H9 (cell line): ENCODE measurements around the gene PREX1. TPM values are rescaled to one million over a fixed set of nuclear protein-coding genes. Genes with fewer than 3 reads are reported as not detected.

ENCODE experiments used
- DNase-seq: peaks from one replicate; pipeline ENCODE4 v3.0.0-alpha.2; 2017
- H2AFZ ChIP-seq: one replicate; pipeline ENCODE4 v1.6.1; 2013; ENCODE audit warnings: mild to moderate bottlenecking, low read length, control low read depth, moderate library complexity
- H2AK5ac ChIP-seq: 2 replicates; pipeline ENCODE4 v1.6.1; 2013; ENCODE audit warnings: low read length, control low read depth, mixed read lengths; ENCODE audit not compliant: insufficient read length
- H2BK120ac ChIP-seq: one replicate; pipeline ENCODE4 v1.6.1; 2013; ENCODE audit warnings: low read depth, mild to moderate bottlenecking, low read length, control low read depth, inconsistent platforms; ENCODE audit not compliant: poor library complexity, severe bottlenecking
- H2BK12ac ChIP-seq: 2 replicates; pipeline ENCODE4 v1.6.1; 2013; ENCODE audit warnings: low read length, control low read depth, mixed read lengths, low read depth; ENCODE audit not compliant: insufficient read length
- H2BK15ac ChIP-seq: 2 replicates; pipeline ENCODE4 v1.6.1; 2013; ENCODE audit warnings: low read depth, low read length, control low read depth
- H2BK20ac ChIP-seq: one replicate; pipeline ENCODE4 v1.6.1; 2013; ENCODE audit warnings: low read depth, mild to moderate bottlenecking, low read length, control low read depth, inconsistent platforms; ENCODE audit not compliant: poor library complexity, severe bottlenecking
- H2BK5ac ChIP-seq: 2 replicates; pipeline ENCODE4 v1.6.1; 2013; ENCODE audit warnings: low read length, control low read depth, mixed read lengths; ENCODE audit not compliant: insufficient read length
- H3K14ac ChIP-seq: 2 replicates; pipeline ENCODE4 v1.6.1; 2013; ENCODE audit warnings: low read length, control low read depth; ENCODE audit not compliant: insufficient read depth
- H3K18ac ChIP-seq: 2 replicates; pipeline ENCODE4 v1.6.1; 2013; ENCODE audit warnings: low read depth, mild to moderate bottlenecking, mixed read lengths, low read length, control low read depth; ENCODE audit not compliant: insufficient read length
- H3K23ac ChIP-seq: 2 replicates; pipeline ENCODE4 v1.6.1; 2013; ENCODE audit warnings: low read length, control low read depth, mixed read lengths, low read depth; ENCODE audit not compliant: insufficient read length
- H3K23me2 ChIP-seq: 2 replicates; pipeline ENCODE4 v1.6.1; 2013; ENCODE audit warnings: low read depth, mild to moderate bottlenecking, mixed read lengths, low read length, control low read depth; ENCODE audit not compliant: insufficient read length, poor library complexity, severe bottlenecking
- H3K27ac ChIP-seq: 2 replicates; pipeline ENCODE4 v1.5.1; 2013; ENCODE audit warnings: low read length, control low read depth, mixed read lengths, low read depth; ENCODE audit not compliant: insufficient read length
- H3K27me3 ChIP-seq: 2 replicates; pipeline ENCODE4 v1.6.1; 2013; ENCODE audit warnings: low read length, control low read depth, inconsistent platforms; ENCODE audit not compliant: insufficient read depth
- H3K4ac ChIP-seq: 2 replicates; pipeline ENCODE4 v1.6.1; 2013; ENCODE audit warnings: low read depth, mild to moderate bottlenecking, control low read depth, inconsistent platforms, low read length, moderate library complexity
- H3K4me1 ChIP-seq: 2 replicates; pipeline ENCODE4 v1.6.1; 2013; ENCODE audit warnings: low read length, control low read depth, inconsistent platforms; ENCODE audit not compliant: insufficient read depth
- H3K4me2 ChIP-seq: 2 replicates; pipeline ENCODE4 v1.6.1; 2013; ENCODE audit warnings: low read length, control low read depth, mixed read lengths; ENCODE audit not compliant: insufficient read length, insufficient read depth
- H3K56ac ChIP-seq: 2 replicates; pipeline ENCODE4 v1.6.1; 2013; ENCODE audit warnings: low read depth, mild to moderate bottlenecking, mixed read lengths, low read length, control low read depth; ENCODE audit not compliant: insufficient read length
- H3K79me1 ChIP-seq: 2 replicates; pipeline ENCODE4 v1.6.1; 2013; ENCODE audit warnings: low read depth, mild to moderate bottlenecking, moderate library complexity, low read length, control low read depth, inconsistent platforms; ENCODE audit not compliant: insufficient read depth, poor library complexity, severe bottlenecking
- H3K79me2 ChIP-seq: 2 replicates; pipeline ENCODE4 v1.6.1; 2013; ENCODE audit warnings: low read length, control low read depth, inconsistent platforms; ENCODE audit not compliant: insufficient read depth
- H3K9ac ChIP-seq: 2 replicates; pipeline ENCODE4 v1.6.1; 2013; ENCODE audit warnings: low read length, control low read depth, mixed read lengths; ENCODE audit not compliant: insufficient read length; ENCODE audit errors: extremely low read depth
- H3K9me3 ChIP-seq: one replicate; pipeline ENCODE4 v1.6.1; 2013; ENCODE audit warnings: low read depth, low read length, inconsistent platforms; ENCODE audit not compliant: control insufficient read depth
- H3T11ph ChIP-seq: one replicate; pipeline ENCODE4 v1.6.1; 2013; ENCODE audit warnings: mild to moderate bottlenecking, low read length, control low read depth, inconsistent platforms
- H4K20me1 ChIP-seq: one replicate; pipeline ENCODE4 v1.6.1; 2013; ENCODE audit not compliant: control insufficient read depth, insufficient read length, insufficient read depth
- H4K5ac ChIP-seq: 2 replicates; pipeline ENCODE4 v1.6.1; 2013; ENCODE audit warnings: low read depth, mild to moderate bottlenecking, mixed read lengths, low read length, control low read depth; ENCODE audit not compliant: insufficient read length
- H4K8ac ChIP-seq: replicated peaks from 2 replicates; pipeline ENCODE4 v1.6.1; 2013; ENCODE audit warnings: low read length, control low read depth, mixed read lengths, low read depth; ENCODE audit not compliant: insufficient read length
- H4K91ac ChIP-seq: 2 replicates; pipeline ENCODE4 v1.6.1; 2013; ENCODE audit warnings: low read depth, mild to moderate bottlenecking, moderate library complexity, mixed read lengths, low read length, control low read depth; ENCODE audit not compliant: insufficient read length
- H3K27ac Mint-ChIP-seq, 3 experiments: 2 replicates in 2 of 3; 3 replicates in 1 of 3; pipeline ENCODE4 v1.8.0; 2020 to 2021; ENCODE audit warnings: mixed read lengths in 3 of 3, mild to moderate bottlenecking in 1 of 3, moderate library complexity in 1 of 3
- H3K27me3 Mint-ChIP-seq: 2 replicates; pipeline ENCODE4 v1.8.0; 2021; ENCODE audit warnings: low read depth, mild to moderate bottlenecking, moderate library complexity, mixed read lengths
- H3K36me3 Mint-ChIP-seq, 3 experiments: 2 replicates in 2 of 3; 3 replicates in 1 of 3; pipeline ENCODE4 v1.8.0; 2020 to 2021; ENCODE audit warnings: low read depth in 3 of 3, mixed read lengths in 3 of 3; ENCODE audit not compliant: insufficient read depth in 1 of 3
- H3K4me1 Mint-ChIP-seq, 2 experiments: 2 replicates each; pipeline ENCODE4 v1.8.0; 2020; ENCODE audit warnings: mixed read lengths in 2 of 2
- H3K4me3 Mint-ChIP-seq, 2 experiments: 2 replicates in 1 of 2; 3 replicates in 1 of 2; pipeline ENCODE4 v1.8.0; 2020 to 2021; ENCODE audit warnings: mild to moderate bottlenecking in 2 of 2, mixed read lengths in 2 of 2, moderate library complexity in 1 of 2
- H3K9me3 Mint-ChIP-seq, 2 experiments: 2 replicates in 1 of 2; 3 replicates in 1 of 2; pipeline ENCODE4 v1.8.0; 2020; ENCODE audit warnings: mild to moderate bottlenecking in 2 of 2, mixed read lengths in 2 of 2, moderate library complexity in 1 of 2
- CTCF ChIP-seq: fragments of 200-600 bp; sonication (generic); conservative IDR thresholded peaks from 3 replicates; pipeline ENCODE4 v1.8.0; 2021; ENCODE audit warnings: antibody characterized with exemption, mild to moderate bottlenecking
- WGBS: extraction: QIAGEN DNeasy Blood & Tissue Kit; methylation state at CpG from one replicate; pipeline ENCODE4 v1.1.7; 2013; ENCODE audit warnings: missing lambda C conversion rate, low lambda C conversion rate, mixed read lengths; ENCODE audit not compliant: insufficient read length; ENCODE audit errors: extremely low coverage; 5-methylcytosine and 5-hydroxymethylcytosine counted together
- total RNA-seq: library from RNA; stranded (reverse); gene quantifications from 2 replicates; pipeline ENCODE4 v1.2.1, GENCODE V29; 2021

PREX1 gene
- total RNA-seq, 1 experiment from 2014 or later: 6.6 TPM

- Histone ChIP-seq H4K8ac (no peak overlapping the region), H3K4ac (no peak overlapping the region), H3K18ac (no peak overlapping the region), H4K20me1 (no peaks in the 10 kb centered on the region), H3K9ac (no peak overlapping the region), H3K23ac (no peak overlapping the region), H2AFZ (no peak overlapping the region), H2AK5ac (no peak overlapping the region), H2BK120ac (no peak overlapping the region), H3K79me2 (no peaks in the 10 kb centered on the region), H3K4me1 (no peaks in the 10 kb centered on the region), H3K79me1 (no peaks in the 10 kb centered on the region), H3K56ac (no peak overlapping the region), H2BK5ac (no peak overlapping the region), H2BK12ac (no peak overlapping the region), H3T11ph (no peak overlapping the region), H4K91ac (no peak overlapping the region), H3K27me3 (no peaks in the 10 kb centered on the region; the same call in 1 of the 2 replicates), H3K27ac (no peak overlapping the region), H4K5ac (no peak overlapping the region), H3K14ac (no peak overlapping the region), H3K9me3 (no peaks in the 10 kb centered on the region), H3K4me2 (no peak overlapping the region), H2BK15ac (no peak overlapping the region), H3K23me2 (no peaks in the 10 kb centered on the region), H2BK20ac (no peak overlapping the region)
- Mint-ChIP-seq H3K27ac (peak overlapping the region in 1 of 3 experiments; percentile 90; a peak in 2 of 7 replicates), H3K4me3 (no peak overlapping the region), H3K9me3 (no peaks in the 10 kb centered on the region; a peak in 1 of 5 replicates), H3K27me3 (no peaks in the 10 kb centered on the region), H3K36me3 (peaks cover 0 to 6% (median 0%) of the 10 kb centered on the region in 3 experiments; a peak in 4 of 7 replicates), H3K4me1 (peaks cover 5 to 8% of the 10 kb centered on the region in 2 experiments)
- no peak for DNase-seq
- no peak for TF ChIP-seq CTCF
- no CpG with 5 or more reads among the region's 5 CpGs for WGBS
These were observed 192.4 kb downstream of the PREX1 start for GRCh38 chr20:48635361-48635760.
